ENCODE results near the gene ODAM.

DNA sequence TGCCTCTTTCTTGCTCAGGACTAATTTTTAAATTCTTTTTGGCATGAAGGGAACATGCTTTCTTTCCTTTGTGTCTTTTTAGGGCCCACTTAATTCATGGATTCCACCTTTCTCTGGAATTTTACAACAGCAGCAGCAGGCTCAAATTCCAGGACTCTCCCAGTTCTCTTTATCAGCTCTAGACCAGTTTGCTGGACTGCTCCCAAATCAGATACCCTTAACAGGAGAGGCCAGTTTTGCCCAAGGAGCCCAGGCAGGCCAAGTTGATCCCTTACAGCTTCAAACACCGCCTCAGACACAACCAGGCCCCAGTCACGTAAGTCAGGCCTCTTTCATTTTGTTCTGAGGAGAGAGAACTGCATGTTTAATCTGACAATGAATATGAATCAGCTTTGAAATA is 2.3 kb downstream of the ODAM start:
- TF ChIP-seq POLR2AphosphoS5 (IDR thresholded peaks at IDR 0.05): peak in 2 of 3 donors; percentile 27 to 57
- TF ChIP-seq, protein P1, sequence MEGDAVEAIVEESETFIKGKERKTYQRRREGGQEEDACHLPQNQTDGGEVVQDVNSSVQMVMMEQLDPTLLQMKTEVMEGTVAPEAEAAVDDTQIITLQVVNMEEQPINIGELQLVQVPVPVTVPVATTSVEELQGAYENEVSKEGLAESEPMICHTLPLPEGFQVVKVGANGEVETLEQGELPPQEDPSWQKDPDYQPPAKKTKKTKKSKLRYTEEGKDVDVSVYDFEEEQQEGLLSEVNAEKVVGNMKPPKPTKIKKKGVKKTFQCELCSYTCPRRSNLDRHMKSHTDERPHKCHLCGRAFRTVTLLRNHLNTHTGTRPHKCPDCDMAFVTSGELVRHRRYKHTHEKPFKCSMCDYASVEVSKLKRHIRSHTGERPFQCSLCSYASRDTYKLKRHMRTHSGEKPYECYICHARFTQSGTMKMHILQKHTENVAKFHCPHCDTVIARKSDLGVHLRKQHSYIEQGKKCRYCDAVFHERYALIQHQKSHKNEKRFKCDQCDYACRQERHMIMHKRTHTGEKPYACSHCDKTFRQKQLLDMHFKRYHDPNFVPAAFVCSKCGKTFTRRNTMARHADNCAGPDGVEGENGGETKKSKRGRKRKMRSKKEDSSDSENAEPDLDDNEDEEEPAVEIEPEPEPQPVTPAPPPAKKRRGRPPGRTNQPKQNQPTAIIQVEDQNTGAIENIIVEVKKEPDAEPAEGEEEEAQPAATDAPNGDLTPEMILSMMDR (IDR thresholded peaks at IDR 0.05): no peak
